GM18511 (cell line): Measurements from ENCODE around the gene RNPEP.
"Not testable (repeated sequence)": the region's sequence is repeated elsewhere in the genome, so short reads cannot be mapped to it uniquely, and the experiment has no call there.

Source experiments
- ATAC-seq: cut with Tn5 transposase; IDR thresholded peaks from one replicate; pipeline ENCODE4 v1.9.1; 2021; ENCODE audit warnings: mild to moderate bottlenecking, moderate library complexity; ENCODE audit not compliant: unreplicated experiment

Gene RNPEP, protein sequence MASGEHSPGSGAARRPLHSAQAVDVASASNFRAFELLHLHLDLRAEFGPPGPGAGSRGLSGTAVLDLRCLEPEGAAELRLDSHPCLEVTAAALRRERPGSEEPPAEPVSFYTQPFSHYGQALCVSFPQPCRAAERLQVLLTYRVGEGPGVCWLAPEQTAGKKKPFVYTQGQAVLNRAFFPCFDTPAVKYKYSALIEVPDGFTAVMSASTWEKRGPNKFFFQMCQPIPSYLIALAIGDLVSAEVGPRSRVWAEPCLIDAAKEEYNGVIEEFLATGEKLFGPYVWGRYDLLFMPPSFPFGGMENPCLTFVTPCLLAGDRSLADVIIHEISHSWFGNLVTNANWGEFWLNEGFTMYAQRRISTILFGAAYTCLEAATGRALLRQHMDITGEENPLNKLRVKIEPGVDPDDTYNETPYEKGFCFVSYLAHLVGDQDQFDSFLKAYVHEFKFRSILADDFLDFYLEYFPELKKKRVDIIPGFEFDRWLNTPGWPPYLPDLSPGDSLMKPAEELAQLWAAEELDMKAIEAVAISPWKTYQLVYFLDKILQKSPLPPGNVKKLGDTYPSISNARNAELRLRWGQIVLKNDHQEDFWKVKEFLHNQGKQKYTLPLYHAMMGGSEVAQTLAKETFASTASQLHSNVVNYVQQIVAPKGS

GRCh38 chr1:201982623-201983379, at the start of gene RNPEP:
RNPEP (plus strand) TSS chr1:201982648; CDS start chr1:201982667, 19 bp downstream.
- ATAC-seq: peak; percentile 80

DNA sequence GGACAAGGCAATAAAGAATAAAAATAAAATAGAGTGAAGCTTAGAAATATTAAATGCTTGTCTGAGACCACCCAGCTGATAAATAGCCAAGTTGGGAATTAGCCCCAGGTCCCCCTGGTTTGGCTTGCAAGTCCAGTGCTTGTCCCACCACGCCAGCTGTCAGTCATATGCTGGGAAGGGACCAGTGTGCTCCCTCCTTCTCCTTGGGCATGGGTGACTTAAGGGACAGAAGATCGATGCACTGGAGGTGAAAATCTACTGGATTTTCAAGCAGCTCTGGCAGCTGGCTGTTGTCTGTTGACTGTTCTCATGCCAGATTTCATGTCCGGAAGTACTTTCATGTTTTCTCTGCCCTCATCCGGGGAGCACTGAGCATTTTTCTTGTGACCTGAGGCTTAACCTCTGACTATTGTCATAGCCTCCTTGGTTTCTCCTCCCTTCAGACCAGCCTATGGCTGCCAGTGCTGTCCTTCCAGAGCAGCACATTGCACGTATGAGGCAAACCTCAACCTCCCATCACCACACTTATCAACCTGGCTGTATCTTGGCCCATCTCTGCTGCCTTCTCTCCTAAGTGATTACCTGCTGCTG, 48.5 kb upstream of the RNPEP start:
- ATAC-seq: no peak

DNA sequence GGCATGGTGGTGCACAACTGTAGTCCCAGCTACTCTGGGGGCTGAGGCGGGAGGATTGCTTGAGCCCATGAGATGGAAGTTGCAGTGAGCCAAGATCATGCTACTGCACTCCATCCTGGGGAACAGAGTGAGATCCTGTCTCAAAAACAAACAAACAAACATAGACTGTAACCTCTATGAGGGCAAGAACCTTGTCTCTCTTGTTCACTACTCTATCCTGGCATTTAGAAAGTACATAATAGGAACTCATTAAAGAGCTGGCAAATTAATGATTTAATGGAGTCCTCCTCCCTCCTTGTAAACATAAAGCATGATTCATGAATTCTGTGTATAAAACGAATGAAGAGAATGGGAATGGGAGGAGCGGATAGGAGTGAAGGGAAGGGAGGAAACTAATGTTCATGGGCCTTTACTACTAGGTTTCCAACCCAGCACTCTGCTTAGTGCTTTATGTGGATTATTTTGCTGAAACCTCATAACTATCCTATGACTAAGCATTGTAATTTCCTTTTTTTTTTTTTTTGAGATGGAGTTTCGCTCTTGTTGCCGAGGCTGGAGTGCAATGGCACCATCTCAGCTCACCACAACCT, 44.7 kb upstream of the RNPEP start:
- ATAC-seq: no peak

GRCh38 chr1:201938440-201939035, 43.9 kb upstream of the RNPEP start:
- ATAC-seq: no peak

GRCh38 chr1:201939148-201939547, 43.3 kb upstream of the RNPEP start:
- no peak for ATAC-seq

DNA sequence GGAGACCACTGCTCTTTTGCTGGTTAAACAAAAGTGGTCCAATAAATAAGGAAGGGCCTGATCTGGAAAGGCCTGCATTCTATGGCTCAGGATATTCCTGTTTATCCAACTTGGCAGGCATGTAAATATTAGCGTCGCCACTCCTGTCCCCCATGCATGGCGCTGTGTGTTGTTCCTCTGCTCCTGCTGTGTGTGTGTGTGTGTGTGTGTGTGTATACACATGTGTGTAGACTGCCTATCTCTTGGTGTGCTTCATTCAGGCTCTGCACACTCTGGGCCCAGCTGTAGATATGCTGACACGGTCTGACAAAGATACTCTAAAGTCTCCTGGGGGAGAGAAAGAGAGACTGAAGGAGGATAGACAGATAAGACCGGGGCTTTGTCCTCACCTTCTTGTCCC, 42.9 kb upstream of the RNPEP start:
- no peak for ATAC-seq

- ATAC-seq: not testable (repeated sequence)
These were observed 42.1 kb upstream of the RNPEP start for GRCh38 chr1:201940316-201940715.

DNA sequence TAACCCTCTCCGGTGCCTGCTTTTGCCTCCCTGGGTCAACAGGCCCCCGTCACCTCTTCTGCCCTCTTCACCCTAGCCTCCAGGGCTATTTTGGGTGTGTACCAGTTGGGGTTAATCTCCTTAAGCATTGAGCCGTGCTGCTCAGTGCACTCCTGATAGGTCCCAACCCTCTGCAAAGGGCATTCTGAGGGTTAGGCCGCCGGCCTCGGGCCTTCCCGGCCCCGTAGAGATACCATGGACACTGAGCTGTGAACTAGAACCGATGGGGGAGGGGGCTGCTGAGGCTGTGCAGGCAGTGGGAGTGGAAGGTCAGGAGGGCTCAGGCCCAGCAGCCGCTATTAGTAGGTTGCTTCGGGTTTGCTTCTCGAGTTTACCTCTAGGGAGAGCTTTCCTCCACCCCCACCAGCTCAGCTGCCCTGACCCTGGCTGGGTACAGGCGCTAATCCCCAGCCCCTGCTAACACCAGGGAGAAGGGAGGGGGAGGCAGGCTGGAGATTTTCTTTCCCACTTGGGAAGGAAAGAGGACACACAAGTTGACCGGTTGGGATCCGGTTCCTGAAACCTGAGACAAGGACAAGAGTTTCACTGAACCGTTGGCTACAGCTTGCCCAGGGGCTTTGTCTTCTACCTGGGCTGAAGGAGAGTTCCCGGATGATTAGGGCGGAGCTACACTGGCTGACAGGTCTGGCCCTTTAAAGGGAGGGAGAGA, 40.9 kb upstream of the RNPEP start:
- ATAC-seq: no peak

DNA sequence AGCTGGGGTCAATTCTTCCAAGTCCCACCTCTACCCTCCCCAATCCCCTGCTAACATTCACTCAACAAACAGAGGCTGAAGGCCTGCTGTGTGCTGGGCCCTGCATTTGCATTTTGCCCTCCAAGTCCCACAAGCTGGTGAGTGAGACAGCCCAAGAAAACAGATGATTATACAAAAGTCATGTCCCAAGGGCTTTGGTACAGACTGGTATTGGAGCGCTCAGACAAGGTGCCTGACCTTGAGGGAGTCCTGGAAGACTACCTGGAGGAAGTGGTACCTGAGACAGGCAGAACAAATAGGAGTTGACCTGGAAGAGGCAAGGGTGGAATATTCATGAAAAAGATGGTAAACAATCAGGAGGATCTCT, 40.3 kb upstream of the RNPEP start:
- no peak for ATAC-seq

DNA sequence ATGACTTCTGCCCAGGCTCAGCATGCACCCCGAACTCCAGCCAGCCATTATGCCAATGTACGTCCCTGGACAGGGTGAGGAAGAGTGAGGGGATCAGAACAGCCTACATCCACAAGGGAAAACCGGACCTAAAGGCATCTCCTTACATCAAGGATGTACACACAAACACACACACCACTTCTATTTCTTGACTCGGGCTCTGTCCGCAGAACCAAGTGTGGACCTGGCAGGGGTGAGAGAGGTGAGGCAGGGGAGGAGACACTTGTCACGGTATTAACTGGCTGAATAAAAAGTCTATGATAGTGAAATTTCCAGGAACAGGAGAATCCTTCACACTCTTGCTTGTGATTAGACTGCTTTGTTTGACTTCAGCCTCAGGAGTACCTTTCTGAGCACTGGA, 38.4 kb upstream of the RNPEP start:
- ATAC-seq: no peak

DNA sequence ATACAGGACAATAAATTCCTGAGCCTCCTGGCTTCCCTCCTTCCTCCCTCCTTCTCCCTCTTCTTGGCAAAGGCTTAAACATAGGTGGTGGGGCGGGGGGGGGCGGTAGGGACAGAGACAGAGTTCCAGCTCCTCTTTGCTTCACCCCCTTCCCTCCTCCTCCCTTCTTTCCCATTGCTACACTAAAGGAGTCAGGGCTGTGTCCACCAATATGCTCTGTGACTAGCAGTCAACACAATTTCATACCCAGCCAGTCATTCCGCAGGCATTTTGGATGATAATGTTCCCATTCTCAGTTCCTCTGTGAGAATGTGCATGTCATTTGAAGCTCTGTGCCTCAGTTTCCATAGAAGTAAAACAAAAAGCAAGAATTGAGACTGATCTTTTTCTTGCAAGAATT, 37.8 kb upstream of the RNPEP start:
- no peak for ATAC-seq

DNA sequence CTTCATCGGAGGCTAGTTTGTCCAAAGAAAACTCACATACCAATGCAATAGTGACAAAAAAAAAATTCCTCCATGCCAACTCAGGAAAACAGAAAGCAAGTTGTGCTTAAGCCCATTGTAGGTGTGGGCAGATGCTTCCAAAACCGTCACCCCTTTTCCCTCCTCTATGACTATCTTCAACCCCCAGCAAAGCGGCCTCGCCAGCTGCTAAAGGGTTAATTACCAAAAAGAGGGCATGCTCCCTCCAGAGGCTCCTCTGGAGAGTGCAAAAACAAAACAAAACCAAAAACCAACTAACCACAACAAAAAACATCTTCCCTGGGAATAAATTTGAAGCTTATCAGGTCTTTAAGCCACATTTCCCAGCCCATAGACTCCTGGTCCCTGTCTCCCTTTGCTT, 37.3 kb upstream of the RNPEP start:
- ATAC-seq: no peak

DNA sequence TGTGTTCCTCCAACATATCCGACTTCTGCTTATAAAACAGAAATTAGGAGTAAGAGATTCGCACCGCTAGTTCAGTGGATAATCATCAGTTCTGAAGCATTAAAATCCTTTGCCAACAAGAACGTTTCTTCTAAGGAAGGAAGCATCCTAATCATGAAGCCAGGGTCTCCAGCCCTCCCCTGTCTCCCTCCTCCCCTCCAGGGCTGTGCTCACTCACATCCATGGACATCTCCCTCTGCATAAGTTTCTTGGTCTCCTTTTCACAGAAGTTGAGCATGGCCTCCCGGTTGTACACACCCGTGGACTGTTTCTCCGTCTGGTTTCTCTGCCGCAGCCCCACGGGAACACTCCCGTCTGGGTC, 36.6 kb upstream of the RNPEP start:
- no peak for ATAC-seq

GRCh38 chr1:201946224-201946908, 36.1 kb upstream of the RNPEP start, which contains the start of gene LMOD1:
LMOD1 (minus strand) TSS chr1:201946548; CDS start chr1:201946340, 208 bp downstream.
- no peak for ATAC-seq

- ATAC-seq: no peak
These were observed 34.8 kb upstream of the RNPEP start for GRCh38 chr1:201947697-201948008.

GRCh38 chr1:201949491-201949890, 33.0 kb upstream of the RNPEP start:
- ATAC-seq: no peak

GRCh38 chr1:201954263-201955008, 28.0 kb upstream of the RNPEP start:
- no peak for ATAC-seq

DNA sequence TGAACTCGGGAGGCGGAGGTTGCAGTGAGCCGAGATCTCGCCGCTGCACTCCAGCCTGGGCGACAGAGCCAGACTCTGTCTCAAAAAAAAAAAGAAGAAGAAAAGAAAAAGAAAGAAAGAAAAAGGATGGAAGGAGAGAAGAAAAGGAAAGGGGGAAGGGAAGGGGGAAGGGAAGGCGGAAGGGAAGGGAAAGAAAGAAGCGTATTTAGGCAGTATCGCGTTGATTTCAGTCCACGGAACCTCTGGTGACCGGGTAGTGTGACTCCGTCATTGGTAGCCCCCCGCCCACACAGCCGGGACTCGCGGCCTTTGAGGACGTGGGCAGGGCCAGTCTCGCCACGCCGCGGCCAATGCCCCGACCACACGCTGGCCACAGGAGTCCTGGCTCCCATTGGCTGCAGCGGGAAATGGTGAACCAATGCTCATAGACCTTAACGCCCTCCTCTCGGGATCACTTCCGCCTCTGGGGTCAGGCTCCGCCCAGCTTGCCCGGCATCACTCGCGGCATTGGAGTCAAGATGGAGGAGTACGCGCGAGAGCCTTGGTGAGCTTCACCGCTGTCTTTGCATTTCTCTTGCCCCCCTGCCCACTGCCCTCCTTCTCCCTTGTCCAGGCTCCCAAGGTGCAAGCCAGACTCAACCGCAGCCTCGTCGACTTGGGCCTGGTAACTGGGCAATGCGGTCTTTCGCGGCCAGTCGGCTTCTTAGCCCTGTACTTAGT, 27.3 kb upstream of the RNPEP start, which contains the start of gene TIMM17A:
TSS of gene TIMM17A (plus strand) at position 495 of the 720 bp plus-strand sequence. CDS start at position 519, 24 bp downstream.
- ATAC-seq: peak; percentile 100
